Activated effector memory CD4-positive, alpha-beta T cell treated with Interleukin-2 at 50 U/mL for 16 hours (primary cell): Measurements from ENCODE around the gene CPS1.

Experiments used
- DNase-seq: peaks from one replicate; pipeline ENCODE4 v3.0.0-alpha.2; 2020

Gene CPS1

GRCh38 chr2:210556329-210556980, at the start of gene CPS1:
Gene CPS1 (plus strand): TSS chr2:210556599. CDS start chr2:210556734, 135 bp downstream.
- no peak for DNase-seq

DNA sequence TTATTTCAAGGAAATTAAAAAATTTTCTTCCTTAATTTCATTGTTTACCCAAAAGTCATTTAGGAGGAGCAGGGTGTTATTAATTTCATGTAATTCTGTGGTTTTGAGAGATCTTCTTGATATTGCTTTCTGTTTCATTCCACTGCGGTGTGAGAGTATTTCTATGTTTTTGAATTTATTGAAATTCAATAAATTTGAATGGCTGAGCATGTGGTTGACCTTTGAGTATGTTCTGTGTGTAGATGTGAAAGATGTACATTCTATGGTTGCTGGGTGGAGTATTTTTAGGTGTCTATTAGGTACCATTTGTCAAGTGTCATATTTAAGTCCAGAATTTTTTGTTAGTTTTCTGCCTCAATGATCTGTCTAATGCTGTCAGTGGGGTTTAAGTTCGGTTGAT, 40.5 kb upstream of the CPS1 start:
- no peak for DNase-seq

- no peak for DNase-seq
These were observed 39.1 kb upstream of the CPS1 start for GRCh38 chr2:210517264-210517663.

DNA sequence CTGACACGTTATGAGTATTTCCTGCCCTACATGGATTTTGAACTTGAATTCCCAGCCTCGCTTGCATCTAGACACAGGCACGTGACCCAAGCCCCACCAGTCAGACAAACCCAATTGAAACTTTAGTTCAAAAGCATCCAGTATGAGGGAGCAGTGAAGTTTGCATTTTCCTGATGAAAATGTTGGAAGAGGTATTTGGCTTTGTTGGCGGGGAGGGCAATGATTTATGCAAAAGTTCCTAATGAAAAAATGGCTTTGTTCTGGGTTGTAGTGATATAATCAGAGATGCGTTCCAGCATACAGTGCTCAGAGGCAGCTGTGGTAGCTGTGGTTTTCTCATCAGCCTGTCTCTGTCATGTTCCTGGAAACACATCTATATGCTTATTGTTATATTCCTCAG, 36.8 kb upstream of the CPS1 start:
- no peak for DNase-seq

DNA sequence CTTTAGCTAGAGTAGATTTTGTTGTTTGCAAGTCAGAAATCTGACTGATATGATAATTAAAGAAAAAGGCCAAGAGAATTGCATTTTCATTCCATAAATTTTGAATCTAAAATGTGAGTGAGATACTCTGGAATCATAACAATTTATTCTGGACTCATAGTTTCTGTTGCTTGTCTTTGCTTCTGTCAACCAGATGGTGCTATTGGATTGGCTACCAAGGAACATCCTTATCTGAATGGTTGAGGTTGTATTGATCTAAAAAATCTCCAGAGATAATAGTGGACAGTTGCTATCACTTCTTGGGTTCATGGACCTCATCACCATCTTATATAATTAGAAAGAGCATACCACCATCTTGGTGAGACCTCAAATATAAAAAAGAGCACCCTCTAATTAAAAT, 34.0 kb upstream of the CPS1 start:
- DNase-seq, result no peak

GRCh38 chr2:210523650-210524289, 32.6 kb upstream of the CPS1 start:
- no peak for DNase-seq

GRCh38 chr2:210524533-210524932, 31.9 kb upstream of the CPS1 start:
- DNase-seq, result no peak

DNA sequence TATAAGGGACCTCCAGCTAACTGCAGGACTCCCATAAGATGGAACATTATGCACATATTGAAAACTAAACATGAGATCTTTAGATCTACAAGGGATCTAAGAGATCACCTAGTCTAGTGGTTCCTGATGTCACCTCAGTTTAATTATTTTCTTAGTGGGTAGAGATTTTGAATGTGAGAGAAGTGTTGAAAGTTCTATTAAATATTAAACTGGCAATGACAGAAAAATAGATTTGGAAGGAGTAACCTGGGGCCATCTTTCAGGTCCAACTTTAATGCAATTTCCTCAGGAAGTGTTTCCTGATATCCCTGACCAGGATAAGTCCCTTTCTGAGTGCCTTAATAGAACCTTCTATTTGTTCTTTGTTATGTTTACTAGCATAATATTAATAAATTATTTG, 29.1 kb upstream of the CPS1 start:
- DNase-seq, result no peak

GRCh38 chr2:210528716-210529115, 27.7 kb upstream of the CPS1 start:
- DNase-seq, result no peak

- no peak for DNase-seq
These were observed 25.3 kb upstream of the CPS1 start for GRCh38 chr2:210531050-210531449.

DNA sequence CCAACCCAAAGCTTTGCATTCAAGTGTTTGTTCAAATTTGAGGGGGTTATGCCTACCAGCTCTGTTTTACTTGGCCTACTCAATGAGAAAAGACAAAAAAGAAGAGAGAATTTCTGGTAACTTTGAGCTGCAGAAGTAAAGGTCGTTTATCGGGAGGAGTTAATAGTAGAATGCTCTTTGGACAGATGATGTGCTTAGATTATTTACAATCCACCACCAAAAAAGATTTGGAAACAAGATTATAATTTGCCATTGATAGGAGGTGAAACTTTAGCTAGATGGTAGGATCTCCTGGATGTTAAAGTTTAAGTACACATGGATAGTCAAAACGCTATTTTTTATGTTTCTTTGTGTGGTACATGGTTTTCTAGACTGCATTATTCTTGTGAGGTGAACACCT, 24.9 kb upstream of the CPS1 start:
- DNase-seq, result no peak

DNA sequence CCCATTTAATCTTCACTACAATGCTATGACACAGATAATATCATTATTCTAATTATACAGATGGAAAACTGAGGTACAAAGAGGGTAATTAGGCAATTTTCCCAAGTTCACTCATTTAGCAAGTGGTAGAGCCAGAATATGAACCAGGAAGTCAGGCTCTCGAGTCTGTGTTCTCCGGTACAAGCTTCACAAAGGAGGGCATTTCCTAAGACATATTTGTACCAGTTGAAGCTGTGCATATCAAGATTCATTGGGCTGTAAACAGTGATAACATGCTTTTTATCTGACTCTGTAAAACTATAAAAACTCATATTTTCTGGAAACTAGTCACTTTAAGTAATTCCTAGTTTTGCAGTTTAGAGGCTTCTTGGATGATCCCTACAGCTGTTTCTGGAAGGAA, 23.0 kb upstream of the CPS1 start:
- DNase-seq, result no peak

- no peak for DNase-seq
These were observed 21.5 kb upstream of the CPS1 start for GRCh38 chr2:210534879-210535278.

DNA sequence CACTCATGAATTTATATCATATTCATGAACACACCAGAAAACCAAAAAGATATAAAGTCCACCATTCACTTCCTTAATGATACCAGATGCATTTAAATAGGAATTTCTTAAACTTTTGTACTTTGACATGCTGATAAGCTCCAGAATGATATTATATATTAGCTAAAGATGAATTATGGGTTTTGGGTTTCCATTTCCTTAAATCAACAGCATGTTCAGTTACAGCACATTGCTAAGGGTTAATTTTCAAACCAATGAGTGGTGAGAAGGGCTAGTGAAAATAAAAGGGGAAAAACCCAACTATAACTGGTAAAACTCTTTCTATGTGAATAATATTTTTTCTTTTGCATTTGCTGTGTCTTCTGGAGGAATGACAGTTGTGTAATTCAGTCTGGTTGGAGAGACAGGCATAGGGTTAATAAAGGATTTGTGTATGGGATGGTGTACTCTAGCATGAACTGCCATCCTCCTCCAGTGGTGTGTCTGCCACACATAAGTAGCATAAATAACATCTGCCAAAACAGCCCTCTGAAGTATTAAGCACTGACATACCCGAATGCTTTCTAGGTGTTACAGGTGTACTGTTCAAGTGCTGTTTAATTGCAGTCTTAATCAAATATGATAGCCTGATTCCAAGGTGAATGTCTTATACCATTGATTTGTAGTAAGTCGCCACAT, 19.3 kb upstream of the CPS1 start:
- no peak for DNase-seq

- DNase-seq, result no peak
These were observed 17.4 kb upstream of the CPS1 start for GRCh38 chr2:210539035-210539434.

DNA sequence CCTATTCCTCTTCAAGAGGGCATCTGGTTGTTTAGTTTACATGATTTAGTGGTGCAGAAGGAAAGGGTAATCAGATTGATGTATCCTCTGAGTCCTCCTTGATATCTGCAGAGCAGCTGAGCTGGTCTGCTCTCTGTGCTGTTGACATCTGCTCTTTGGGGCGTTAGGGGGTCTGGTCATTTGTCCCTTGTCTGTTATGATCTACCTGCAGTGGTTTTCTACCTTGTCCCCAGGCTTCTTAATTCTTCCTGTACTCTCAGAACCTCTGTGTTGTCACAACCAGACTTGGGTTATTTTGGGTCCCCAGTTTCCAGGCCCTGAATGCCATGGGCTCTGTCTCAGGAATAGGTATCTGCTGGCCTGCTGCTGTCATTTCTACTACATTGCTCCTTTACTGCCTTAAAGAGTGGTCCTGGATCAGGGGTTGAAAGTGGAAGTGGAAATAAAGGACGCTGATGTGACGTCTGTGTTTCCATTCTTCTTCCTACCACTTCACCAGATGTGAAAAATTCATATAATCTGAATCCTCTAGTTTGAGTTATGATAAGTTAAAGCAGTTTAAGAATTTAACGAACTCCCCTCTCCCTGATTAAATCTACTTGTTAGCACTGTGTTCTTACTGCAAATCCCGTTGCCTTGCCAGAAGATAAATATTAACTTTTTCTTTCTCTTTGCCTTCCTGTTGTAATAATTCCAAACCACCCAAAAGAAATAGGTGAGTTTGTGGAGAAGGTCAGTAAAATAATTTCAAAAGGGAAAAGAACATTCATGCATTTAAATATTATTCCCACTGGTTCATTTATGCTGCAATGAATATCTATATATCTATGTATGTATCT, 16.6 kb upstream of the CPS1 start:
- DNase-seq, result no peak

DNA sequence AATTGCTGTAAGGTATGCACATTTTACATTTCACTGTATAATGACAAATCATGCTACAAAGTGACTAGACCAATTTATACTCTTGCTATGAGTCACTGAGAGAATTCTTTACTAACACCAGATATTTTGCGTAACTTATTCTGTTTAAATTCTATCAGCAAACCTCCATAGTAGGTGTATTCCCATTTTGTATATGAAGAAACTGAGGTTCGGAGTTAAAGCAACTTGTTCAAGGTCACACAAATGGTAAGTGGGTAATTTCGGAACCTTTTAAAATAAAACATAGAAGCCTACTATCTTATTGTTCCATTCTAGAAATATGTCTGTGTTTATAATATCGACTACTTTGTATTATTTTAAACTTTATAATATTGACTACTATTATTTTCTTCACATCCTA, 15.9 kb upstream of the CPS1 start:
- no peak for DNase-seq

- DNase-seq, result no peak
These were observed 15.5 kb upstream of the CPS1 start for GRCh38 chr2:210540900-210541289.

DNA sequence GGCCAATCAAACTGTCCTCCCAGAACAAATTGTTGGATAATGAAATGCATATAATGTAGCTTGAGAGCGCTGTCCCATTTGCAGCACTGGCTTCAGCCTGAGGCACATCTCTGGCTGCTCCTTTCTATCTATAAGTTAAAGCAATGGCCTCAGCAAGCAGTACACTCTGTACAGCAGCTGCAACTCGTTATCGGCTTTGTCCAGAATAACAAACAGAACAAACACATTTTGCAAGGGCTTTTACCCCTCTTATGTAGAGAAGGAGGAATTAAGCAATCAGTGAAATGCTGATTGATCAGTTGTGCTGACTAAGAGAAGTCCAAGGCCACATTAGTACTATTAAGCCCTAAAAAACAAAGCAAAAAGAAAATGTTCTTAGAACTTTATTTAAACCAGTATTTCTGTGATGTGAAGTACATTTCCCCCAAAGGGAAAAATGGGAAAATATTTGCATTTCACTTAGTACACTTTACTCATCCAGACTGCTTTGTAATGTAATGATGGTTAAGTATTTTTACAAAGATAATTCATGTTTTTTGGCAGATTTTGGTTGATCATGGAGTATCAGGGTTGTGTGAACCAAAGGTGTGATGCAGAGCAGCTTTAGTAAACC, 15.0 kb upstream of the CPS1 start:
- DNase-seq, result no peak

GRCh38 chr2:210544007-210544590, 12.3 kb upstream of the CPS1 start:
- DNase-seq, result no peak

- no peak for DNase-seq
These were observed 11.6 kb upstream of the CPS1 start for GRCh38 chr2:210544831-210545230.

DNA sequence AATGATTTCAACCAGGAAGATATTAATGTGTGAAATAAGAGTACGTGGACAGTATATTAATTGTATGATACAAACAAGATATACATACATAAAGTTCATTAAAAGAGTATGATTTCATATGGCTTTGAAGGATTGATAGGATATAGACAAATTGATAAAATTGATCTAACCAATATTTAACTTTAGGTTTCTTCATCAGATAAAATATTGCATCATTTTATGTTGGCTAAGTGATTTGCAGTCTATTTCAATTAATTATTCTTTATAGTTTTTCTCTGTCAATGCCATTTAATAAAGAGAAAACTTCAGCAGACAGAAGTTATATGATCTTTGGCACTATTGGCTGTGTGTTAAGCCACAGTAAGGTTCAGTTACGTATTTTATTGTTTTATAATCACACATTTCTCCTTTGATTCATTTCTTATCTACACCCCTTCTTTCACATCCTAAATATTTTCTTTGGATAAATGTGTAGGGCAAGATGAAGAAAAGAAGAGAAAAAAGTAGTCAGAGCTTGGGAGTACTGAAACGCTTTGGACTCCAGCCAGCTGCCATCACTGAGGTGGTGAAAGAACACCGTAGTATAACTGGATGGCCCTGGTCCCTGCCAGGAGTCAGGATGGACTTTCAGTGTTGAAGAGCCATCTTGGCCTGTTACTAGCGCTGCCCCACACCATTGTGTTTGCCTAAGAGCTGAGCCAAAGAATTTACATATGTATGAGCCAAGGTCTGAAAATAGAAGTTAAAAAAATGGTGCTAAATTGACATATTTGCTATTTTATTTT, 9.8 kb upstream of the CPS1 start:
- no peak for DNase-seq
